OCI-LY3 (cell line): ENCODE data around the gene KCNMA1.

Experiments used
- H2AFZ ChIP-seq: fragments of 200-600, 300-600 bp; shearing (Covaris generic); 2 replicates; pipeline ENCODE4 v1.6.0; 2014; ENCODE audit warnings: antibody characterized with exemption, low read depth, low read length
- H3K27ac ChIP-seq: fragments of 200-600, 300-600 bp; sonication (generic); 2 replicates; pipeline ENCODE4 v1.5.1; 2014; ENCODE audit warnings: mild to moderate bottlenecking, low read length, moderate library complexity, mixed read lengths
- H3K27me3 ChIP-seq: fragments of 200-600, 300-600 bp; sonication (generic); 2 replicates; pipeline ENCODE4 v1.6.1; 2014; ENCODE audit warnings: low read depth, low read length, mixed read lengths
- H3K36me3 ChIP-seq: fragments of 200-600, 300-600 bp; sonication (generic); replicated peaks from 2 replicates; pipeline ENCODE3; 2014; ENCODE audit warnings: low read depth, low read length, mixed read lengths
- H3K4me1 ChIP-seq: fragments of 300-600, 200-600 bp; sonication (generic); 2 replicates; pipeline ENCODE4 v1.6.1; 2014; ENCODE audit warnings: low read length, mixed read lengths
- H3K4me2 ChIP-seq: fragments of 200-600, 300-600 bp; sonication (generic); 2 replicates; pipeline ENCODE4 v1.6.1; 2014; ENCODE audit warnings: low read length, mixed read lengths
- H3K4me3 ChIP-seq: fragments of 300-600, 200-600 bp; sonication (generic); 2 replicates; pipeline ENCODE4 v1.5.1; 2014; ENCODE audit warnings: antibody characterized with exemption, mild to moderate bottlenecking, low read length, moderate library complexity
- H3K79me2 ChIP-seq: fragments of 300-600, 200-600 bp; shearing (Covaris generic); 2 replicates; pipeline ENCODE4 v1.6.1; 2014; ENCODE audit warnings: mild to moderate bottlenecking, low read length, mixed read lengths
- H3K9ac ChIP-seq: fragments of 300-600, 200-600 bp; shearing (Covaris generic); 2 replicates; pipeline ENCODE4 v1.6.0; 2014; ENCODE audit warnings: mild to moderate bottlenecking, low read length, moderate library complexity
- H3K9me3 ChIP-seq: fragments of 200-600, 300-600 bp; shearing (Covaris generic); 2 replicates; pipeline ENCODE4 v1.6.1; 2014; ENCODE audit warnings: low read length, mixed read lengths; ENCODE audit not compliant: insufficient read depth
- H4K20me1 ChIP-seq: fragments of 200-600, 300-600 bp; sonication (generic); 2 replicates; pipeline ENCODE4 v1.6.1; 2016; ENCODE audit warnings: low read length, mixed read lengths; ENCODE audit not compliant: insufficient read depth
- CTCF ChIP-seq: fragments of 200-600, 300-600 bp; sonication (generic); IDR thresholded peaks from 2 replicates; pipeline ENCODE4 v1.5.1; 2014; ENCODE audit warnings: antibody characterized with exemption, low read length, low read depth
- EZH2phosphoT487 ChIP-seq: fragments of 200-600 bp; shearing (Covaris generic); IDR thresholded peaks from 2 replicates; pipeline ENCODE4 v1.6.1; 2018; ENCODE audit warnings: antibody characterized with exemption, mixed run types, low read depth

The KCNMA1 gene

GRCh38 chr10:76954838-76955237 is 682.8 kb downstream of the KCNMA1 start:
- Histone ChIP-seq H3K4me3 (no peak overlapping the region), H3K36me3 (peaks cover 6% of the 10 kb centered on the region), H4K20me1 (no peaks in the 10 kb centered on the region), H3K27ac (no peak overlapping the region), H2AFZ (no peak overlapping the region), H3K9me3 (no peaks in the 10 kb centered on the region), H3K4me1 (no peaks in the 10 kb centered on the region), H3K27me3 (no peaks in the 10 kb centered on the region), H3K9ac (no peak overlapping the region), H3K79me2 (no peaks in the 10 kb centered on the region), H3K4me2 (no peak overlapping the region)
- TF ChIP-seq EZH2phosphoT487 (no peak), CTCF (no peak)

- H3K36me3 ChIP-seq, result peaks cover 6% of the 10 kb centered on the region
- H3K4me2 ChIP-seq, result no peak overlapping the region
- no peak overlapping the region for H3K4me3 ChIP-seq
- TF ChIP-seq CTCF, result no peak
- no peak for TF ChIP-seq EZH2phosphoT487
- peaks cover 7% of the 10 kb centered on the region; the same call in 1 of the 2 replicates for H3K4me1 ChIP-seq
- no peaks in the 10 kb centered on the region for H4K20me1 ChIP-seq
- no peak overlapping the region for H3K9ac ChIP-seq
- H3K79me2 ChIP-seq, result no peaks in the 10 kb centered on the region
- no peaks in the 10 kb centered on the region for H3K27me3 ChIP-seq
- H3K27ac ChIP-seq, result no peak overlapping the region
- H2AFZ ChIP-seq, result no peak overlapping the region
- H3K9me3 ChIP-seq, result no peaks in the 10 kb centered on the region
Measured at GRCh38 chr10:76950354-76950753, 687.3 kb downstream of the KCNMA1 start.

GRCh38 chr10:76946270-76946669 is 691.3 kb downstream of the KCNMA1 start:
- no peak overlapping the region for H3K4me2 ChIP-seq
- no peaks in the 10 kb centered on the region for H3K27me3 ChIP-seq
- no peak overlapping the region for H3K4me3 ChIP-seq
- H3K9ac ChIP-seq, result no peak overlapping the region
- H3K4me1 ChIP-seq, result peaks cover 9% of the 10 kb centered on the region; the same call in 1 of the 2 replicates
- H4K20me1 ChIP-seq, result peaks cover 3% of the 10 kb centered on the region; the same call in 1 of the 2 replicates
- no peak for TF ChIP-seq CTCF
- TF ChIP-seq EZH2phosphoT487, result no peak
- H3K79me2 ChIP-seq, result no peaks in the 10 kb centered on the region
- H3K9me3 ChIP-seq, result no peaks in the 10 kb centered on the region
- no peak overlapping the region for H2AFZ ChIP-seq
- H3K36me3 ChIP-seq, result peaks cover 8% of the 10 kb centered on the region
- no peak overlapping the region for H3K27ac ChIP-seq

GRCh38 chr10:76945166-76945565 is 692.4 kb downstream of the KCNMA1 start:
- Histone ChIP-seq H3K4me2 (no peak overlapping the region), H3K9me3 (no peaks in the 10 kb centered on the region), H3K9ac (no peak overlapping the region), H3K27me3 (no peaks in the 10 kb centered on the region), H3K27ac (no peak overlapping the region), H3K79me2 (no peaks in the 10 kb centered on the region), H4K20me1 (peaks cover 3% of the 10 kb centered on the region; the same call in 1 of the 2 replicates), H2AFZ (no peak overlapping the region), H3K4me1 (peaks cover 9% of the 10 kb centered on the region; the same call in 1 of the 2 replicates), H3K4me3 (no peak overlapping the region), H3K36me3 (peaks cover 8% of the 10 kb centered on the region)
- TF ChIP-seq EZH2phosphoT487, result no peak
- no peak for TF ChIP-seq CTCF
